Lower leg skin (tissue), 4 donors: ENCODE data around the gene RNPS1. TPM values are rescaled to one million over a fixed set of nuclear protein-coding genes. Genes with fewer than 3 reads are reported as not detected.

ENCODE experiments used
- DNase-seq, 2 donors: peaks; one replicate each; pipeline ENCODE4 v3.0.0-alpha.2; 2019; ENCODE audit warnings: low spot score in 2 of 2
- H3K4me3 ChIP-seq: fragments of 200-600 bp; sonication (generic); 2 replicates; pipeline ENCODE4 v1.5.1; 2017; ENCODE audit warnings: mild to moderate bottlenecking, low read depth; ENCODE audit not compliant: poor library complexity, severe bottlenecking
- CTCF ChIP-seq, 3 donors: fragments of 450-650 bp; IDR thresholded peaks; one replicate each; pipeline ENCODE4 v1.5.1; 2016; ENCODE audit warnings: antibody characterized with exemption in 3 of 3, mild to moderate bottlenecking in 3 of 3, moderate library complexity in 2 of 3
- POLR2A ChIP-seq, 2 donors: fragments of 450-650 bp; IDR thresholded peaks; one replicate each; pipeline ENCODE4 v1.6.1; 2016 to 2017; ENCODE audit warnings: antibody characterized with exemption in 2 of 2, mild to moderate bottlenecking in 1 of 2, moderate library complexity in 1 of 2
- WGBS, 2 donors: methylation state at CpG; one replicate each; pipeline ENCODE4 v1.1.5; 2018; 5-methylcytosine and 5-hydroxymethylcytosine counted together
- intact Hi-C: fragments of 100-400 bp; cut with DNase I; formaldehyde crosslinking; loops from one replicate; pipeline ENCODE4 v1.15.0; 2023; ENCODE audit warnings: low total_unique reads
- total RNA-seq, 4 donors: library from RNA; depleted of rRNA; stranded (reverse); fragments of >200 nt; gene quantifications; one replicate each; pipeline ENCODE4 v1.1.0, GENCODE V29; 2016

RNPS1 gene
- total RNA-seq, 4 donors from 2014 or later, result 127 to 132 (median 128) TPM

- 54 to 70% methylated on average over 9 to 10 of the region's 11 CpGs for WGBS, 2 donors
- H3K4me3 ChIP-seq, result no peak overlapping the region
- TF ChIP-seq POLR2A (IDR thresholded peaks at IDR 0.05), result no peak
- no peak for TF ChIP-seq CTCF (IDR thresholded peaks at IDR 0.05)
- DNase-seq, result no peak
- intact Hi-C loops, result no loop called here
Measured at GRCh38 chr16:2211923-2212347, 56.0 kb downstream of the RNPS1 start.

GRCh38 chr16:2210386-2211365 lies 57.2 kb downstream of the RNPS1 start, which contains the start of gene BRICD5:
BRICD5 (minus strand) TSS chr16:2210863; CDS start chr16:2210833, 30 bp downstream.
- WGBS, 2 donors, result 68 to 77% methylated on average over 19 to 23 of the region's 24 CpGs
- TF ChIP-seq CTCF (IDR thresholded peaks at IDR 0.05), result no peak
- TF ChIP-seq POLR2A (IDR thresholded peaks at IDR 0.05), result no peak
- no peak within 1 kb of the TSS for H3K4me3 ChIP-seq
- no peak for DNase-seq
- intact Hi-C loops, result no loop called here

- intact Hi-C loops, result no loop called here
- no peak for DNase-seq
- H3K4me3 ChIP-seq, result no peak overlapping the region
- TF ChIP-seq POLR2A (IDR thresholded peaks at IDR 0.05) (no peak), CTCF (IDR thresholded peaks at IDR 0.05) (no peak)
- 87% methylated on average over 4 to 9 of the region's 17 CpGs for WGBS, 2 donors
Measured at GRCh38 chr16:2210009-2210332, 58.0 kb downstream of the RNPS1 start.

GRCh38 chr16:2209258-2210008 lies 58.5 kb downstream of the RNPS1 start:
- intact Hi-C loops, result no loop called here
- no peak for DNase-seq
- 78 to 82% methylated on average over 21 of the region's 29 CpGs for WGBS, 2 donors
- H3K4me3 ChIP-seq, result no peak overlapping the region
- TF ChIP-seq POLR2A (IDR thresholded peaks at IDR 0.05) (no peak), CTCF (IDR thresholded peaks at IDR 0.05) (no peak)

- 93 to 94% methylated on average over 4 to 9 of the region's 9 CpGs for WGBS, 2 donors
- DNase-seq, result no peak
- intact Hi-C loops, result no loop called here
- no peak overlapping the region for H3K4me3 ChIP-seq
- TF ChIP-seq POLR2A (IDR thresholded peaks at IDR 0.05) (no peak), CTCF (IDR thresholded peaks at IDR 0.05) (no peak)
Measured at GRCh38 chr16:2208772-2209171, 59.2 kb downstream of the RNPS1 start.
